ENCODE data around the gene IL21R. TPM values are rescaled to one million over a fixed set of nuclear protein-coding genes. Genes with fewer than 3 reads are reported as not detected.

The IL21R gene
- total and polyA plus RNA-seq, 9 donors, result 0.04 to 0.71 (median 0.26) TPM

- no peaks in the 10 kb centered on the region for H3K27me3 ChIP-seq (ENCODE audit: control insufficient read depth, insufficient read depth, low read length)
- no peaks in the 10 kb centered on the region for H3K36me3 ChIP-seq (ENCODE audit: control insufficient read depth, insufficient read depth, low read length)
- no peaks in the 10 kb centered on the region for H3K4me1 ChIP-seq (ENCODE audit: control insufficient read depth, insufficient read depth, low read length)
- no peak overlapping the region for H3K27ac ChIP-seq (ENCODE audit: low read length)
- 8% methylated on average over 2 of the region's 7 CpGs for WGBS (ENCODE audit: insufficient coverage)
- peak; percentile 44 for DNase-seq
- H3K9me3 ChIP-seq (replicated peaks; ENCODE audit: control insufficient read depth, low read depth, low read length), result peaks cover 5% of the 10 kb centered on the region
- H3K4me3 ChIP-seq (ENCODE audit: low read length), result no peak overlapping the region
Observed at GRCh38 chr16:27426423-27427408, 24.7 kb downstream of the IL21R start.

GRCh38 chr16:27427538-27427937, 25.6 kb downstream of the IL21R start:
- H3K27ac ChIP-seq (ENCODE audit: low read length), result no peak overlapping the region
- no peaks in the 10 kb centered on the region for H3K27me3 ChIP-seq (ENCODE audit: control insufficient read depth, insufficient read depth, low read length)
- H3K4me3 ChIP-seq (ENCODE audit: low read length), result no peak overlapping the region
- H3K9me3 ChIP-seq (replicated peaks; ENCODE audit: control insufficient read depth, low read depth, low read length), result no peaks in the 10 kb centered on the region
- WGBS (ENCODE audit: insufficient coverage), result 77% methylated on average over 3 of the region's 5 CpGs
- no peaks in the 10 kb centered on the region for H3K36me3 ChIP-seq (ENCODE audit: control insufficient read depth, insufficient read depth, low read length)
- H3K4me1 ChIP-seq (ENCODE audit: control insufficient read depth, insufficient read depth, low read length), result peaks cover 4% of the 10 kb centered on the region
- no peak for DNase-seq

- no peak for DNase-seq
- Histone ChIP-seq H3K4me1 (ENCODE audit: control insufficient read depth, insufficient read depth, low read length) (peaks cover 4% of the 10 kb centered on the region), H3K4me3 (ENCODE audit: low read length) (no peak overlapping the region), H3K9me3 (replicated peaks; ENCODE audit: control insufficient read depth, low read depth, low read length) (no peaks in the 10 kb centered on the region), H3K27me3 (ENCODE audit: control insufficient read depth, insufficient read depth, low read length) (no peaks in the 10 kb centered on the region), H3K27ac (ENCODE audit: low read length) (no peak overlapping the region), H3K36me3 (ENCODE audit: control insufficient read depth, insufficient read depth, low read length) (no peaks in the 10 kb centered on the region)
- WGBS (ENCODE audit: insufficient coverage), result 83% methylated on average over 4 of the region's 4 CpGs
Observed at GRCh38 chr16:27428026-27428785, 26.2 kb downstream of the IL21R start.

- no peak for DNase-seq
- no peaks in the 10 kb centered on the region for H3K9me3 ChIP-seq (replicated peaks; ENCODE audit: control insufficient read depth, low read depth, low read length)
- no peak overlapping the region for H3K4me3 ChIP-seq (ENCODE audit: low read length)
- WGBS (ENCODE audit: insufficient coverage), result 79% methylated on average over 6 of the region's 11 CpGs
- no peak overlapping the region for H3K27ac ChIP-seq (ENCODE audit: low read length)
- no peaks in the 10 kb centered on the region for H3K36me3 ChIP-seq (ENCODE audit: control insufficient read depth, insufficient read depth, low read length)
- H3K4me1 ChIP-seq (ENCODE audit: control insufficient read depth, insufficient read depth, low read length), result peaks cover 4% of the 10 kb centered on the region
- H3K27me3 ChIP-seq (ENCODE audit: control insufficient read depth, insufficient read depth, low read length), result no peaks in the 10 kb centered on the region
Observed at GRCh38 chr16:27429330-27429871, 27.4 kb downstream of the IL21R start.

GRCh38 chr16:27429981-27430441, 28.0 kb downstream of the IL21R start:
- Histone ChIP-seq H3K36me3 (ENCODE audit: control insufficient read depth, insufficient read depth, low read length) (no peaks in the 10 kb centered on the region), H3K27ac (ENCODE audit: low read length) (no peak overlapping the region), H3K4me3 (ENCODE audit: low read length) (no peak overlapping the region), H3K27me3 (ENCODE audit: control insufficient read depth, insufficient read depth, low read length) (no peaks in the 10 kb centered on the region), H3K9me3 (replicated peaks; ENCODE audit: control insufficient read depth, low read depth, low read length) (no peaks in the 10 kb centered on the region), H3K4me1 (ENCODE audit: control insufficient read depth, insufficient read depth, low read length) (peaks cover 4% of the 10 kb centered on the region)
- 61% methylated on average over 10 of the region's 16 CpGs for WGBS (ENCODE audit: insufficient coverage)
- DNase-seq, result no peak

- 100% methylated on average over 2 of the region's 7 CpGs for WGBS (ENCODE audit: insufficient coverage)
- no peak for DNase-seq
- Histone ChIP-seq H3K36me3 (ENCODE audit: control insufficient read depth, insufficient read depth, low read length) (no peaks in the 10 kb centered on the region), H3K9me3 (replicated peaks; ENCODE audit: control insufficient read depth, low read depth, low read length) (no peaks in the 10 kb centered on the region), H3K27ac (ENCODE audit: low read length) (no peak overlapping the region), H3K4me1 (ENCODE audit: control insufficient read depth, insufficient read depth, low read length) (peaks cover 4% of the 10 kb centered on the region), H3K27me3 (ENCODE audit: control insufficient read depth, insufficient read depth, low read length) (no peaks in the 10 kb centered on the region), H3K4me3 (ENCODE audit: low read length) (no peak overlapping the region)
Observed at GRCh38 chr16:27430512-27430911, 28.5 kb downstream of the IL21R start.

- DNase-seq, result peak; percentile 24
- WGBS (ENCODE audit: insufficient coverage), result 56% methylated on average over 7 of the region's 10 CpGs
- no peak overlapping the region for H3K4me3 ChIP-seq (ENCODE audit: low read length)
- no peaks in the 10 kb centered on the region for H3K36me3 ChIP-seq (ENCODE audit: control insufficient read depth, insufficient read depth, low read length)
- H3K4me1 ChIP-seq (ENCODE audit: control insufficient read depth, insufficient read depth, low read length), result peaks cover 4% of the 10 kb centered on the region
- no peak overlapping the region for H3K27ac ChIP-seq (ENCODE audit: low read length)
- no peaks in the 10 kb centered on the region for H3K27me3 ChIP-seq (ENCODE audit: control insufficient read depth, insufficient read depth, low read length)
- no peaks in the 10 kb centered on the region for H3K9me3 ChIP-seq (replicated peaks; ENCODE audit: control insufficient read depth, low read depth, low read length)
Observed at GRCh38 chr16:27430923-27431484, 29.0 kb downstream of the IL21R start.

GRCh38 chr16:27431773-27432532, 30.0 kb downstream of the IL21R start:
- Histone ChIP-seq H3K36me3 (ENCODE audit: control insufficient read depth, insufficient read depth, low read length) (no peaks in the 10 kb centered on the region), H3K9me3 (replicated peaks; ENCODE audit: control insufficient read depth, low read depth, low read length) (no peaks in the 10 kb centered on the region), H3K27me3 (ENCODE audit: control insufficient read depth, insufficient read depth, low read length) (no peaks in the 10 kb centered on the region), H3K4me1 (ENCODE audit: control insufficient read depth, insufficient read depth, low read length) (peaks cover 4% of the 10 kb centered on the region), H3K4me3 (ENCODE audit: low read length) (no peak overlapping the region), H3K27ac (ENCODE audit: low read length) (no peak overlapping the region)
- WGBS (ENCODE audit: insufficient coverage), result 75% methylated on average over 6 of the region's 15 CpGs
- no peak for DNase-seq

GRCh38 chr16:27432558-27432957, 30.6 kb downstream of the IL21R start:
- Histone ChIP-seq H3K4me3 (ENCODE audit: low read length) (no peak overlapping the region), H3K36me3 (ENCODE audit: control insufficient read depth, insufficient read depth, low read length) (no peaks in the 10 kb centered on the region), H3K4me1 (ENCODE audit: control insufficient read depth, insufficient read depth, low read length) (peaks cover 4% of the 10 kb centered on the region), H3K9me3 (replicated peaks; ENCODE audit: control insufficient read depth, low read depth, low read length) (no peaks in the 10 kb centered on the region), H3K27me3 (ENCODE audit: control insufficient read depth, insufficient read depth, low read length) (no peaks in the 10 kb centered on the region), H3K27ac (ENCODE audit: low read length) (no peak overlapping the region)
- no peak for DNase-seq
- 17% methylated on average over 3 of the region's 6 CpGs for WGBS (ENCODE audit: insufficient coverage)
